Measurements from ENCODE around the gene MXD3.

- no peak for TF ChIP-seq CTCF (IDR thresholded peaks at IDR 0.05; ENCODE audit: low read length)
- no peak for TF ChIP-seq EZH2 (IDR thresholded peaks at IDR 0.05; ENCODE audit: borderline replicate concordance, low read length)
These were observed 41.7 kb downstream of the MXD3 start for GRCh38 chr5:177269976-177270375.

All from OCI-LY1 (cell line).